Esophagus squamous epithelium (tissue), 5 donors: Measurements from ENCODE around the gene ADAP1. TPM values are rescaled to one million over a fixed set of nuclear protein-coding genes. Genes with fewer than 3 reads are reported as not detected.

ENCODE experiments used
- DNase-seq: peaks from one replicate; lab custom pipeline; 2025; lab: John Stamatoyannopoulos, UW
- H3K27ac ChIP-seq, 4 donors: fragments of 200-600 bp; sonication (generic); one replicate each; pipeline ENCODE4 v1.5.1; 2016 to 2019; ENCODE audit warnings: mild to moderate bottlenecking in 1 of 4
- H3K27me3 ChIP-seq, 4 donors: fragments of 200-600 bp; sonication (generic); 1 replicate in 3 of 4; 2 replicates in 1 of 4; pipeline versions ENCODE4 v1.5.1 to v1.6.0; 2017 to 2021; ENCODE audit warnings: antibody characterized with exemption in 1 of 4
- H3K36me3 ChIP-seq, 3 donors: fragments of 200-600 bp; sonication (generic); one replicate each; pipeline ENCODE4 v1.5.1; 2016 to 2019
- H3K4me1 ChIP-seq, 3 donors: fragments of 200-600 bp; sonication (generic); one replicate each; pipeline ENCODE4 v1.5.1; 2017 to 2019
- H3K4me3 ChIP-seq, 4 donors: fragments of 200-600 bp; sonication (generic); 1 replicate in 3 of 4; 2 replicates in 1 of 4; pipeline ENCODE4 v1.5.1; 2016 to 2019; ENCODE audit warnings: mild to moderate bottlenecking in 2 of 4, moderate library complexity in 1 of 4
- H3K9me3 ChIP-seq, 3 donors: fragments of 200-600 bp; sonication (generic); one replicate each; pipeline ENCODE4 v1.5.1; 2016 to 2019
- POLR2A ChIP-seq, 4 donors: fragments of 450-650 bp; IDR thresholded peaks; one replicate each; pipeline ENCODE4 v1.6.1; 2017; ENCODE audit warnings: antibody characterized with exemption in 4 of 4, mild to moderate bottlenecking in 4 of 4, moderate library complexity in 3 of 4
- WGBS, 2 donors: methylation state at CpG; one replicate each; pipeline ENCODE4 v1.1.5; 2018; 5-methylcytosine and 5-hydroxymethylcytosine counted together
- intact Hi-C: fragments of 100-400 bp; cut with DNase I; formaldehyde crosslinking; loops from one replicate; pipeline ENCODE4 v1.15.0; 2022
- total RNA-seq, 4 donors: library from RNA; depleted of rRNA; stranded (reverse); fragments of >200 nt; gene quantifications; one replicate each; pipeline ENCODE4 v1.1.0, GENCODE V29; 2016
- TF ChIP-seq, protein P1 (sequence below), 6 experiments: fragments of 450-650 bp in 4 of 6; fragments of 200-600 bp in 2 of 6; sonication (generic) in 2 of 6; IDR thresholded peaks; one replicate each; pipeline ENCODE4 v1.5.1; 2016 to 2019; ENCODE audit warnings: antibody characterized with exemption in 6 of 6, mild to moderate bottlenecking in 4 of 6, moderate library complexity in 4 of 6
- donor health status: DM: yes; HTN: yes; CAD: no.

The ADAP1 gene
- total RNA-seq, 4 donors from 2014 or later, result 6.0 to 13.7 (median 9.9) TPM

DNA sequence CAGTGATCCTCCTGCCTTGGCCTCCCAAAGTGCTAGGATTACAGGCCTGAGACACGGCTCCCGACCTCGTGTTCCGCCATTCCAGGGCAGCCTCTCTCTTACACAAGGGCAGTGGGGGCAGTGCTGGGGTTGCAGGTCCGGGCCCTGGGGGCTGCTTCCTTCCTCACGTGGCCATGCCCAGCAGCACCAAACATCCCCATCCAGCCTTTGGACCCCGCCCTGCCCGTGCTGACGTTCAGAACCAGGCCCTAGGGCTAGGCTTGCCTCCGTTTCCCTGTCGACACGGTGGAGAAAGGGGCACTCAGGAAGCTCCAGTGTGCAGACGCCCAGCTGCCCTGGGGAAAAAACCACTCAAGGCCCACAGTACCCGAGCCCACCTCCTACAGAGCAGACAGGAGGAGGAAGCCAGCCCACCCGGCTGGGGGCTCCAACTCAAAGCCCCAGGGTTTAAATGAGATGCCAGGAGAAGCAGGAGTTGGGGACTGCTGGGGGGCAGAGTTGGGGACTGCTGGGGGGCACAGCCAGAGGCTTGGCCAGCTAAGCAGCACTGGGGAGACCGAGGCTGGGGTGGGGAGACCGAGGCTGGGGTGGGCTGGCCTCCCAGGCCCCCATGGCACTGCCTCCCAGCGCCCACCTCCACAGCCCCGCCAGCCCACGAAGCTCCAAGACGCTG is 35.9 kb downstream of the ADAP1 start:
- intact Hi-C loops, result no loop called here
- Histone ChIP-seq H3K36me3 (peaks cover 0 to 5% (median 0%) of the 10 kb centered on the region in 3 donors), H3K27me3 (peaks cover 0 to 5% (median 0%) of the 10 kb centered on the region in 4 donors), H3K4me1 (peaks cover 12 to 50% (median 16%) of the 10 kb centered on the region in 3 donors), H3K27ac (no peak overlapping the region), H3K9me3 (no peaks in the 10 kb centered on the region), H3K4me3 (no peak overlapping the region)
- WGBS, 2 donors, result 97 to 100% methylated on average over 3 to 4 of the region's 21 CpGs
- DNase-seq, result no peak
- TF ChIP-seq, protein P1, sequence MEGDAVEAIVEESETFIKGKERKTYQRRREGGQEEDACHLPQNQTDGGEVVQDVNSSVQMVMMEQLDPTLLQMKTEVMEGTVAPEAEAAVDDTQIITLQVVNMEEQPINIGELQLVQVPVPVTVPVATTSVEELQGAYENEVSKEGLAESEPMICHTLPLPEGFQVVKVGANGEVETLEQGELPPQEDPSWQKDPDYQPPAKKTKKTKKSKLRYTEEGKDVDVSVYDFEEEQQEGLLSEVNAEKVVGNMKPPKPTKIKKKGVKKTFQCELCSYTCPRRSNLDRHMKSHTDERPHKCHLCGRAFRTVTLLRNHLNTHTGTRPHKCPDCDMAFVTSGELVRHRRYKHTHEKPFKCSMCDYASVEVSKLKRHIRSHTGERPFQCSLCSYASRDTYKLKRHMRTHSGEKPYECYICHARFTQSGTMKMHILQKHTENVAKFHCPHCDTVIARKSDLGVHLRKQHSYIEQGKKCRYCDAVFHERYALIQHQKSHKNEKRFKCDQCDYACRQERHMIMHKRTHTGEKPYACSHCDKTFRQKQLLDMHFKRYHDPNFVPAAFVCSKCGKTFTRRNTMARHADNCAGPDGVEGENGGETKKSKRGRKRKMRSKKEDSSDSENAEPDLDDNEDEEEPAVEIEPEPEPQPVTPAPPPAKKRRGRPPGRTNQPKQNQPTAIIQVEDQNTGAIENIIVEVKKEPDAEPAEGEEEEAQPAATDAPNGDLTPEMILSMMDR (IDR thresholded peaks at IDR 0.05), result no peak
- TF ChIP-seq POLR2A (IDR thresholded peaks at IDR 0.05), result no peak

GRCh38 chr7:918118-918425 is 36.4 kb downstream of the ADAP1 start:
- H3K4me1 ChIP-seq, result peaks cover 12 to 47% (median 16%) of the 10 kb centered on the region in 3 donors
- intact Hi-C loops, result no loop called here
- H3K27ac ChIP-seq, result no peak overlapping the region
- H3K9me3 ChIP-seq, result no peaks in the 10 kb centered on the region
- DNase-seq, result no peak
- H3K27me3 ChIP-seq, result peaks cover 0 to 5% (median 0%) of the 10 kb centered on the region in 4 donors
- peaks cover 0 to 5% (median 0%) of the 10 kb centered on the region in 3 donors for H3K36me3 ChIP-seq
- no peak overlapping the region for H3K4me3 ChIP-seq
- WGBS, 2 donors, result 93 to 95% methylated on average over 9 of the region's 9 CpGs
- TF ChIP-seq, protein P1 (IDR thresholded peaks at IDR 0.05), result no peak
- no peak for TF ChIP-seq POLR2A (IDR thresholded peaks at IDR 0.05)

GRCh38 chr7:917255-918117 is 37.0 kb downstream of the ADAP1 start:
- TF ChIP-seq POLR2A (IDR thresholded peaks at IDR 0.05), result no peak
- intact Hi-C loops, result no loop called here
- DNase-seq, result no peak
- Histone ChIP-seq H3K4me3 (no peak overlapping the region), H3K27me3 (peaks cover 0 to 5% (median 0%) of the 10 kb centered on the region in 4 donors), H3K36me3 (peaks cover 0 to 5% (median 0%) of the 10 kb centered on the region in 3 donors), H3K27ac (no peak overlapping the region), H3K9me3 (no peaks in the 10 kb centered on the region), H3K4me1 (peaks cover 12 to 41% (median 16%) of the 10 kb centered on the region in 3 donors)
- 81 to 82% methylated on average over 24 of the region's 33 CpGs for WGBS, 2 donors

- intact Hi-C loops, result no loop called here
- H3K27ac ChIP-seq, result no peak overlapping the region
- peaks cover 12 to 31% (median 16%) of the 10 kb centered on the region in 3 donors for H3K4me1 ChIP-seq
- H3K9me3 ChIP-seq, result no peaks in the 10 kb centered on the region
- TF ChIP-seq POLR2A (IDR thresholded peaks at IDR 0.05), result no peak
- TF ChIP-seq, protein P1 (IDR thresholded peaks at IDR 0.05), result no peak
- 20 to 47% methylated on average over 9 to 11 of the region's 17 CpGs for WGBS, 2 donors
- no peak overlapping the region for H3K4me3 ChIP-seq
- peaks cover 0 to 5% (median 0%) of the 10 kb centered on the region in 4 donors for H3K27me3 ChIP-seq
- peaks cover 0 to 5% (median 0%) of the 10 kb centered on the region in 3 donors for H3K36me3 ChIP-seq
- no peak for DNase-seq
Observed at GRCh38 chr7:916291-916941, 38.1 kb downstream of the ADAP1 start.

DNA sequence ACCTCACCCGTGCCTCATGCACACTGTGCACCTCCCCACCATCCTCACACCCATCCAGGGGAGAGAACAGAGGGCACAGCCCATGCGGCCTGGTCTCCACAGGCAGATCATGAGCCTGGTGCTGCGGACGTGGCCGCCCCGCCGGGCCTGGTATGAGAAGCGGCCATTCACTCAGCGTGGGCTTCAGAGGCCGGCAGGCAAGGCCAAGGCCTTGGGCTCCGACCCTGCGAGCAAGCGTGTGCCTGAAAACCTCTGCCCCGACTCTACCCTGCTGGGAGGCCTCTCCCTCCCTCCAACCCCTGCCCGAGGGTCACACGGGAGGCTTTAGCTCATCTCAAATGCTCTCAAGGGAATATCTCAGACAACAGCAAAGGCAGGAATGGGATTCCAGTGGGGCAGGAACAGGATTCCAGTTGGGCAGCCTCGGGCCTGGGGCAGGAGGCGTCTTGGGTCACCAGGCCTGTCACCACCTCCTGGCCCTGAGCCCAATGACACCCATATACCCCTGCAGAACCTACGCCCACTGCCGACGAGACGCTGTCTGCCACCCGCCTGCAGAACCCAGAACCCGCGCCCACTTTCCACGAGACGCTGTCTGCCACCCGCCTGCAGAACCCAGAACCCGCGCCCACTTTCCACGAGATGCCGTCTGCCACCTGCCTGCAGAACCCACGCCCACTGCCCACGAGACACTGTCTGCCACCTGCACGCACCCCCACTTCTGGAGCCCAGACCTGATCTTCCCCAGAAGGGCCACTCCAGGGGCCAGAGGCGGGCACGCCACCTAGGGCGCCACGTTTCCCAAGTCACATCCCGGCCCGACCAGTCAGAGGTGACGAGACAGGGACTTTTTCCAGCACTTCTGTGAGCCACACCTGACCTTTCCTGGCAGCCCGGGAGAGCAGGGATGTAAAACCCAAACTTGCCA is 38.9 kb downstream of the ADAP1 start:
- Histone ChIP-seq H3K27ac (no peak overlapping the region), H3K9me3 (no peaks in the 10 kb centered on the region), H3K36me3 (peaks cover 0 to 5% (median 0%) of the 10 kb centered on the region in 3 donors), H3K4me3 (no peak overlapping the region), H3K4me1 (peaks cover 12 to 30% (median 16%) of the 10 kb centered on the region in 3 donors), H3K27me3 (peaks cover 0 to 5% (median 0%) of the 10 kb centered on the region in 4 donors)
- no peak for TF ChIP-seq POLR2A (IDR thresholded peaks at IDR 0.05)
- TF ChIP-seq, protein P1 (IDR thresholded peaks at IDR 0.05), result no peak
- 81 to 86% methylated on average over 16 to 18 of the region's 43 CpGs for WGBS, 2 donors
- DNase-seq, result no peak
- intact Hi-C loops, result no loop called here
